Activated CD8-positive, alpha-beta memory T cell treated with anti-CD3 and anti-CD28 coated beads for 36 hours (primary cell): ENCODE measurements around the gene CHRDL1. TPM values are rescaled to one million over a fixed set of nuclear protein-coding genes. Genes with fewer than 3 reads are reported as not detected.
"Not testable (repeated sequence)": the region's sequence is repeated elsewhere in the genome, so short reads cannot be mapped to it uniquely, and the experiment has no call there.

ENCODE experiments used
- CTCF ChIA-PET: fragments of 350-600 bp; sonication (Branson Sonifier 250); formaldehyde crosslinking; loops from one replicate; lab custom pipeline; 2021; ENCODE audit warnings: antibody characterized with exemption; lab: Charles Lee
- POLR2A ChIA-PET: fragments of 350-600 bp; sonication (Branson Sonifier 250); formaldehyde crosslinking; loops from one replicate; lab custom pipeline; 2021; ENCODE audit warnings: antibody characterized with exemption; lab: Charles Lee
- total RNA-seq, 2 experiments: library from RNA; stranded (reverse); gene quantifications; one replicate each; pipeline ENCODE4 v1.2.3, GENCODE V29; 2021

Gene CHRDL1
- total RNA-seq, 2 experiments from 2014 or later, result not detected

GRCh38 chrX:110671068-110671803 lies 124.4 kb downstream of the CHRDL1 start:
- POLR2A ChIA-PET, result no interaction called here
- CTCF ChIA-PET, result no interaction called here

GRCh38 chrX:110669572-110669971 lies 126.0 kb downstream of the CHRDL1 start:
- CTCF ChIA-PET, result no interaction called here

GRCh38 chrX:110667706-110668105 lies 127.9 kb downstream of the CHRDL1 start:
- CTCF ChIA-PET, result no interaction called here
- POLR2A ChIA-PET, result no interaction called here

More at GRCh38 chrX:110669572-110669971, 126.0 kb downstream of the CHRDL1 start:
- POLR2A ChIA-PET, result no interaction called here

- POLR2A ChIA-PET, result no interaction called here
Observed at GRCh38 chrX:110665223-110666002, 130.2 kb downstream of the CHRDL1 start.

GRCh38 chrX:110657073-110657472 lies 138.5 kb downstream of the CHRDL1 start:
- POLR2A ChIA-PET, result no interaction called here
- CTCF ChIA-PET, result no interaction called here

More at GRCh38 chrX:110665223-110666002, 130.2 kb downstream of the CHRDL1 start:
- CTCF ChIA-PET, result no interaction called here

GRCh38 chrX:110654280-110654679 lies 141.3 kb downstream of the CHRDL1 start:
- CTCF ChIA-PET, result not testable (repeated sequence)

GRCh38 chrX:110646386-110646785 lies 149.2 kb downstream of the CHRDL1 start:
- ChIA-PET CTCF (no interaction called here), POLR2A (no interaction called here)

More at GRCh38 chrX:110654280-110654679, 141.3 kb downstream of the CHRDL1 start:
- POLR2A ChIA-PET, result not testable (repeated sequence)
